Skin epidermis (tissue), 12 donors: ENCODE data around the gene STK11.

ENCODE experiments used
- H3K27ac ChIP-seq, 21 experiments: fragments of 200-600 bp; sonication (generic) in 11 of 21; one replicate each; pipeline ENCODE4 v1.5.0; 2020; ENCODE audit warnings: mild to moderate bottlenecking in 3 of 21, inconsistent platforms in 2 of 21, moderate library complexity in 2 of 21
- H3K4me3 ChIP-seq, 7 experiments: fragments of 200-600 bp; sonication (generic) in 2 of 7; one replicate each; pipeline ENCODE4 v1.5.0; 2020; ENCODE audit warnings: inconsistent platforms in 2 of 7, mild to moderate bottlenecking in 2 of 7, moderate library complexity in 1 of 7

Gene STK11

GRCh38 chr19:1167687-1168571 is 37.6 kb upstream of the STK11 start:
- H3K27ac ChIP-seq = peak overlapping the region; percentile 22 to 100 (median 75)
- H3K4me3 ChIP-seq = peak overlapping the region in 5 of 7 experiments; percentile 4 to 38 (median 9)

GRCh38 chr19:1168572-1169410 is 36.8 kb upstream of the STK11 start:
- peak overlapping the region in 6 of 7 experiments; percentile 4 to 38 (median 8) for H3K4me3 ChIP-seq
- H3K27ac ChIP-seq = peak overlapping the region; percentile 22 to 100 (median 75)

- Histone ChIP-seq H3K27ac (peak overlapping the region; percentile 10 to 100 (median 75)), H3K4me3 (peak overlapping the region in 3 of 7 experiments; percentile 4 to 38 (median 31))
Measured at GRCh38 chr19:1169411-1169791, 36.2 kb upstream of the STK11 start.

GRCh38 chr19:1169921-1170885 is 35.4 kb upstream of the STK11 start:
- peak overlapping the region in 1 of 7 experiments; percentile 38 for H3K4me3 ChIP-seq
- peak overlapping the region in 14 of 21 experiments; percentile 53 to 100 (median 82) for H3K27ac ChIP-seq

GRCh38 chr19:1170938-1171754 is 34.4 kb upstream of the STK11 start:
- H3K27ac ChIP-seq = peak overlapping the region in 19 of 21 experiments; percentile 95 to 100 (median 99)
- peak overlapping the region; percentile 75 to 96 (median 85) for H3K4me3 ChIP-seq

- Histone ChIP-seq H3K4me3 (peak overlapping the region; percentile 75 to 96 (median 85)), H3K27ac (peak overlapping the region; percentile 68 to 100 (median 99))
Measured at GRCh38 chr19:1171755-1172352, 33.7 kb upstream of the STK11 start.

GRCh38 chr19:1172353-1173158 is 33.0 kb upstream of the STK11 start:
- peak overlapping the region; percentile 75 to 96 (median 85) for H3K4me3 ChIP-seq
- H3K27ac ChIP-seq = peak overlapping the region; percentile 95 to 100 (median 99)

- H3K27ac ChIP-seq = peak overlapping the region; percentile 95 to 100 (median 99)
- peak overlapping the region; percentile 75 to 96 (median 85) for H3K4me3 ChIP-seq
Measured at GRCh38 chr19:1173159-1173844, 32.3 kb upstream of the STK11 start.

- peak within 1 kb of the TSS; percentile 75 to 96 (median 85) for H3K4me3 ChIP-seq
- H3K27ac ChIP-seq = peak within 1 kb of the TSS; percentile 95 to 100 (median 99)
Measured at GRCh38 chr19:1173845-1174809, 31.5 kb upstream of the STK11 start, which contains the start of gene SBNO2. Gene SBNO2, minus strand, starts transcription at chr19:1174268. Its CDS starts 19,992 bp downstream, at chr19:1154276.

- no peak overlapping the region for H3K4me3 ChIP-seq
- peak overlapping the region in 20 of 21 experiments; percentile 60 to 100 (median 82) for H3K27ac ChIP-seq
Measured at GRCh38 chr19:1177322-1178114, 28.1 kb upstream of the STK11 start.

- peak overlapping the region in 20 of 21 experiments; percentile 8 to 100 (median 80) for H3K27ac ChIP-seq
Measured at GRCh38 chr19:1181606-1182005, 24.0 kb upstream of the STK11 start.

GRCh38 chr19:1182068-1182467 is 23.5 kb upstream of the STK11 start:
- peak overlapping the region in 20 of 21 experiments; percentile 5 to 100 (median 79) for H3K27ac ChIP-seq
- no peak overlapping the region for H3K4me3 ChIP-seq

More at GRCh38 chr19:1181606-1182005, 24.0 kb upstream of the STK11 start:
- H3K4me3 ChIP-seq = no peak overlapping the region

GRCh38 chr19:1182727-1183126 is 22.9 kb upstream of the STK11 start:
- Histone ChIP-seq H3K27ac (peak overlapping the region in 13 of 21 experiments; percentile 5 to 100 (median 78)), H3K4me3 (no peak overlapping the region)

- H3K27ac ChIP-seq = peak overlapping the region in 13 of 21 experiments; percentile 1 to 99 (median 47)
Measured at GRCh38 chr19:1183543-1184172, 21.9 kb upstream of the STK11 start.

More at GRCh38 chr19:1183543-1184172, 21.9 kb upstream of the STK11 start:
- H3K4me3 ChIP-seq = no peak overlapping the region
